OCI-M2 (cell line): Measurements from ENCODE around the gene MLNR.

Source experiments
- DNase-seq: peaks from one replicate; lab custom pipeline; 2025; ENCODE audit not compliant: unreplicated experiment; lab: John Stamatoyannopoulos, UW

The MLNR gene

GRCh38 chr13:49225223-49226042 is 5.3 kb downstream of the MLNR start:
- DNase-seq, result no peak

GRCh38 chr13:49226613-49227012 is 6.5 kb downstream of the MLNR start:
- DNase-seq, result no peak

DNA sequence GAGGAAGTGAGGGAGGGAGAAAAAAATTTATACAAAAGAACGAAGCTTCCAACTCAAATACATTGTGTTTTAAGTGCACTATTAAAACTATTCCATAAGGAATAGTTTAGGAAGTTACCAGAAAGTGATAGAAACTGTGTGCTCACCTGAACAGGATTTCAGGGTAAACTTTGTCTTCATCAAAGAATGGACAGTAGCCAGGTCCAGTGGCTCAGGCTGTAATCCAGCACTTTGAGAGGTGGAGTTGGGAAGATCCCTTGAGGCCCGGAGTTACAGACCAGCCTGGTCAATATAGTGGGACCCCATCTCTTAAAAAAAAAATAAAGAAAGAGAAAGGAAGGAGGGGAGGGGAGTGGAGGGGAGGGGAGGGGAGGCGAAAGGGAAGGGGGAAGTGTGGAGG is 14.6 kb downstream of the MLNR start:
- no peak for DNase-seq

GRCh38 chr13:49235856-49236431 is 15.8 kb downstream of the MLNR start:
- DNase-seq, result no peak

DNA sequence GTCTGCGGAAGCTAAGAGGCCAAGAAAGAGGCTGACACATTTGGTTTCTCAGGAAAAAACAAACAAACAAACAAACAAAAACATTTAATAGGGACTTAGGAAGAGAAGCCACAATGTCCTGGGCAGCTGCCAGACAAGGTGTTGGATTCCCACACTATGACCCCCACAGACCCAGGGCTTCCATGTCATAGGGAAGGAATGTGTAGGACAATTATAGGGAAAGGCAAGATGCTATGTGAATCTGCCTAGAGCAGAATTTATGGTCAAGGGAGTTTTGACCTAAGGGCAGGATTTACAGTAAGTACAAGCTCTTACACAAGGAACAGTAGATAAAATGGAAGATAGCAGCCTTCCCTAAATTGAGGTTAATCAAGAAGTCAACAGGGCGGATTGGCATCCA is 18.5 kb downstream of the MLNR start:
- no peak for DNase-seq

DNA sequence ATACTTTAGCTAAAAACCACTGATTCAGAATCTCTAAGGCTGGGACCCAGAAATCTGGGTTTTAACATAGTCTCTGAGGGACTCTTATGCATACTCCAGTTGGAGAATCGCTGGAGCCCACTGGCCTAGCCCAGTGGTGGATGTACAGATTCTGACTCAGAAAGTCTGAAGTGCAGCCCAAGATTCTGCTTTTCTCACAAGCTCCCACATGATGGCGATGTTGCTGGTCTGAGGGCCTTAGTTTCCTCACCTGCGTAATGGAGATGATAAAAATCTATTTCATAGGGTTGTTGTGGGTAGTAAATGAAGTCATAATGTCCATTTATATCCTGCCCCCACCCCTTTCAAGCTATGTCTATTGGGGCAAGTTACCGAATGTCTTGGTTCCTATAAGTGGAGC is 19.9 kb downstream of the MLNR start:
- no peak for DNase-seq

GRCh38 chr13:49241296-49241695 is 21.2 kb downstream of the MLNR start:
- no peak for DNase-seq

DNA sequence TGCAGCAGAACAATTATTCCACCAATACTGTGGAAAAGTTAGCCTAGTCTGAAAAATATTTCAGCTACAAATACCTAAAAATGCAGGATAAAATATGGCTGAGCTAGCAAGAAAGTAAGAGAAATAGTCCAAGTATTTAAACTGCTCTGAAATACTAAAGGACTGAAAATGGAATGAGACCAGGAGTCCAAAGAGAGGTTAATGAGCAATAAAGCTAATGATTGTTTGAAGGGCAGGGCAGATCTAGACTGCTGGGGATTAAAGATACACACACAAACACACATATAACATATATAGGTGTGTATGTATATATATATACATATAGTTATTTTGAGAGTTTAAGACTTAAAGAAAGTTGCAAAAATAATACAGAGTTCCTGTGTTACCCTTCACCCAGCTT is 25.0 kb downstream of the MLNR start:
- no peak for DNase-seq

DNA sequence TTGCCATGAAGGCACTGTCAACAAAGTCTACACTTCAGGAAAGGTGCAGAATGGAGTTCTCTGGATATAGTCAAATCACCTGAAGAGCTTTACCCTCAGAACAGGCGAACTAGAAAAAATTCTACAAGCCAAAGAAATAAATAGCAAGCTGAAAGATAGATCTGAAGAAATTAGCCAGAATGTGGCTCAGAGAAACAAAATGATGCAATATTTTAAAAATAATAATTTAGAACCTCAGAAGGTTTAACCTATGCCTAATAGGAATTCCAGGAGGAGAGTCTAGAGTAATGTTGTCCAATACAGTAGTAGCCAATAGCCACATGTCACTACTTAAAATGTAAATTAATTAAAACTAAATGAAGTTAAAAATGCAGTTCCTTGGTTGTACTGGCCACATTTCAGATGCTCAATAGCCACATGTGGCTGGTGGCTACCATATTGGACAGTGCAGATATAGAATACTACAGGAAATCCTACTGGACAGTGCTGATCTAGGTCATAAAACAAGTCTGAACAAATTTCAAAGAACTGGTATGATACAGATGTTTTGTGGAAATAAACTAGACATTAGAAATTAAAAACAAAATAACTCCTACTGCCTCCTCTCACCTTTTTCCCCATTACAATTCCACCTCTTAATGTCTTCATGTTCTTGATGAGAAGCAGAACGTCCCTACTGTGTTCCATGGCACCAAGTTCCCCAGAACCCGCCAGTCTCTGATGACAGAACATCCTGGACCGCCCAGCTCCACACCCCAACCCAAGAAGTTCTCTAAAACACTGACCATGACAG is 26.9 kb downstream of the MLNR start:
- DNase-seq, result no peak

DNA sequence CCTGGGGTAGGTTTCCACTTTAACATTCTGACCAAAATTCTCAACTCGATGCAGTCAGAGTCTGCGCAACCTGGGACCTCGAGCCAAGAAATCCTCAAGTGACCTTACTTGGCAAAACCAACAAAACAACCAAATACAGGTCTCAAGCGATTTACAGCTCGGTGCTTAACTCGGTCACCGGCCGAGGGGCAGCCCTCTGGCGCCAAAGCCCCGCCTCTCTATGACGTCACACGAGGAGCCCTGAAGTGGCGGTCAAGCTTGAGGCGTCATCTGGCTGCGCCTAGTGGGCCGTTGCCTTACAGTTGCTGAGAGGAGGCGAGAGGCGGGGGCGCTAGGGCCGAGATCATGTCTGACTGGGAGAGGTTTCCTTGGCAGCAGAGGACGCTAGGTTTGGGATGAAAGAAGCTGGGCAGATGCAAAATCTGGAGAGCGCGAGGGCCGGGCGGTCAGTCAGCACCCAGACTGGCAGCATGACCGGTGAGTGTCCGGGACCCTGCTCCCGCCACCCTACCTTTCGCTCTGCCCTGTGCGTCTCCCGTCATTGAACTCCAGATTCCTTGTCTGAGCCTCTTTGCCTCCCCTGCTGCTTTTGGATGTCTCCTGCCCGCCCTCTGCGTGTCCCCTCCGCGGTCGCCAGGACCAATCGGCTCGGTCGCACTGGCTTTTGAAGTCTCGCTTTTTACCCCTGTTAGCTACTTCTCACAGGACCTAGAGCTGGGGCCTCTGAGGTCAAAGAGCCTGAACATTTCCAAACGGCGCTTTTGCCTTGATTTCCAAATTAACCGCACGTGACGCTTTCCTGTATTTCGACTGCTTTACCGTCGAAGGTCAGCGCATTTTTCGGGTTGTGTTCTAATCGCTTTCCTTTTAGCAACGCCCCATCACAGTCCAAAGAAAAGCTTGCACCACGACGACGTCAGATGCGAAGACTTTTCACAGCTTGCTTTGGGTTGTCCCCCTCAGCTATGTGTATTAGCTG is 27.8 kb downstream of the MLNR start, which contains the start of gene CDADC1:
Gene CDADC1, plus strand, starts transcription at position 283 of the 979 bp plus-strand sequence. Its CDS starts 113 bp downstream, at position 396.
- DNase-seq, result peak; percentile 61

DNA sequence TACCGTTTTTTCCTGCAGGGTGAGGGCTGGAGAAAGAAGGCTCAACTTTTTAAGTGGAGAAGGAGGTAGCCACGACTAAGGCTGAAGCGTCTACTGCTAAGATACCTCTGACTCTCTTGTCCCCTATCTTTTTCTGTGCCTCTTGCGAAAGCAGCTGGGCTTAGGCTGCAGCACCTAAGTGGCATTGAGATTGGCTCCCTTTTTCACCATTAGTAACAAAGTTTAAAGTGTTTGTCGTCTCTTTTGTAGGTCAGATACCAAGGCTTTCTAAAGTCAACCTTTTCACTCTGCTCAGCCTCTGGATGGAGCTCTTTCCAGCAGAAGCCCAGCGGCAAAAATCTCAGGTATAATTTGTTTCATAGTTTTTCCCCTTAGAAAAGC is 28.5 kb downstream of the MLNR start:
- DNase-seq, result no peak

DNA sequence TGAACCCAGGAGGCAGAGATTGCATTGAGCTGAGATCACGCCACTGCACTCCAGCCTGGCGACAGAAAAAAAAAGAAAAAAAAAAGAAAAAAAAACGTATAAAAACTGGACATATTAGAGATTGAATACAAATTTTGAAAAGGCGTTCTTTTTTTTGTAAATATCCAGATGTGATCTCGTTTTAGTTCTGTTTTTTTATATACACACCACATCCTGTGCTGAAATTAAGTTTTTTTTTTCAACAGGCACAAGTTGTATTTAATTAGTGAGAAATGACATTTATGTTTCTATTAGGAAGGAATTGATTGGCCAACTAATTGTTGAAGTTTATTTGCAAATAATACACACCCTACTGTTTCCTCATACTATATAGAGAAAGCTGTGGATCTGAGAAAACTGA is 31.2 kb downstream of the MLNR start:
- no peak for DNase-seq

- DNase-seq, result no peak
Measured at GRCh38 chr13:49253310-49253709, 33.2 kb downstream of the MLNR start.

DNA sequence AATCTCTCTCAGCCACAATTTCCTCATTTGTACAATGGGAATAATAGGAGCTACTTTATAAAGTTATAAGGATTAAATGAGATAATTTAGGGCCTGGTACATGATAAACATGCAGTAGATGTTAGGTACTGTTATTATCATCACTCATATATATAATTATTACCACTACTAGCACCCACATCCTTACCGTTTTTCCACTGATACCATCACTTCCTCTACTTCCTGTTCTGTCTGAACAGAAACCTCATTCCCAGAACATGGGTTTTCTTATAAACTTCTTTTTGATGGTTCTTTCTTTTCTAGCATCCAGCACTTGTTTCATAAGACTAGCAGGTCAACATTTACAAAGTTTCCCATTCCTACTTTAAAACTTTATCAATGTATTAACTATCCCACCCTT is 33.9 kb downstream of the MLNR start:
- no peak for DNase-seq

- DNase-seq, result no peak
Measured at GRCh38 chr13:49256841-49257240, 36.7 kb downstream of the MLNR start.

- no peak for DNase-seq
Measured at GRCh38 chr13:49258089-49258796, 38.1 kb downstream of the MLNR start.

DNA sequence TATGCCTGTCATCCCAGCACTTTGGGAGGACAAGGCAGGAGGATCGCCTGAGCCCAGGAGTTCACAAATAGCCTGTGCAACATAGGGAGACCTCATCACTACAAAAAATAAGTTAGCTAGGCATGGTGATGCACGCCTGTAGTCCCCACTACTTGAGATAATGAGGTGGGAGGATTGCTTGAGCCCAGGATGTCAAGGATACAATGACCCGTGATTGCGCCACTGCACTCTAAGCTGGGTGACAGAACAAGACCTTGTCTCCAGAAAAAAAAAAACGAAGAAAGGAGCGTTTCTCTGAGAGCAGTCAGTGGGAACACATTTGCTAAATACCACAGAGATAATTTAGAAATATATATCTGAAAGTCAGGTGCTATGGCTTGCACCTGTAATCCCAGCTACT is 39.4 kb downstream of the MLNR start:
- no peak for DNase-seq

DNA sequence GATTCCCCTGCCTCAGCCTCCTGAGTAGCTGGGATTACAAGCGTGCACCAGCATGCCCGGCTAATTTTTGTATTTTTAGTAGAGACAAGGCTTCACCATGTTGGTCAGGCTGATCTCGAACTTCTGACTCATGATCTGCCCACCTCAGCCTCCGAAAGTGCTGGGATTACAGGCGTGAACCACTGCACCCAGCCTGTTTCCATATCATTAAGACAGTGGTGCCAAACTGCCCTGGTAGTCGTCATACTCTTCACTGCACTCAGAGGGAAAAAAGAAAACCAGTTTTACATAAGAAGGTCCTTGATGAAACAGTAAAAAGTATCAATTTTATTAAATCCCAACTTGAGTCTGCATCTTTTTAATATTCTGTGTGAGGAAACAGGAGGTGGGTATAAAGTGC is 42.5 kb downstream of the MLNR start:
- DNase-seq, result no peak

- no peak for DNase-seq
Measured at GRCh38 chr13:49265822-49266221, 45.7 kb downstream of the MLNR start.

GRCh38 chr13:49271264-49271663 is 51.1 kb downstream of the MLNR start:
- no peak for DNase-seq
